ENCODE measurements around the gene PKN3.

The PKN3 gene

GRCh38 chr9:128718475-128718874, 16.2 kb downstream of the PKN3 start:
- TF ChIP-seq CTCF (IDR thresholded peaks at IDR 0.05): no peak

DNA sequence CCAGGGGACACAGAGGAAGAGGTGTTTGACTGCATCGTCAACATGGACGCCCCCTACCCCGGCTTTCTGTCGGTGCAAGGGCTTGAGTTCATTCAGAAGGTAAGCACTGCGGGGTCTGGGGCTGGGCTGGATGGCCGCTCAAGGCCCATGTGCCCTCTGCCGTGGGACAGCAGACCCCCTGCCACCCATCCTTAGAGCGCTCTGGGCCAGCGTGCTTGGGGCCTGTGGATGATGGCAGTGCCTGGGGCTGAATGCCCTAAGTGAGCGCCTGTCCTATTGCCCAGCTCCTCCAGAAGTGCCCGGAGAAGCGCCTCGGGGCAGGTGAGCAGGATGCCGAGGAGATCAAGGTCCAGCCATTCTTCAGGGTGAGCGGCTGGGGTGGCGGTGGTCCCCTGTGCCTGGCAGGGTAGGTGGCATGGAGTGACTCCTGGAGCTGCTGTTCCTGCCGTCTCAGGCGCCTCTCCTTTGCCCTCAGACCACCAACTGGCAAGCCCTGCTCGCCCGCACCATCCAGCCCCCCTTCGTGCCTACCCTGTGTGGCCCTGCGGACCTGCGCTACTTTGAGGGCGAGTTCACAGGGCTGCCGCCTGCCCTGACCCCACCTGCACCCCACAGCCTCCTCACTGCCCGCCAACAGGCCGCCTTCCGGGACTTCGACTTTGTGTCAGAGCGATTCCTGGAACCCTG, 17.8 kb downstream of the PKN3 start:
- TF ChIP-seq CTCF (IDR thresholded peaks at IDR 0.05): no peak

- TF ChIP-seq CTCF (IDR thresholded peaks at IDR 0.05): no peak
Measured at GRCh38 chr9:128720841-128721486, 18.7 kb downstream of the PKN3 start.

DNA sequence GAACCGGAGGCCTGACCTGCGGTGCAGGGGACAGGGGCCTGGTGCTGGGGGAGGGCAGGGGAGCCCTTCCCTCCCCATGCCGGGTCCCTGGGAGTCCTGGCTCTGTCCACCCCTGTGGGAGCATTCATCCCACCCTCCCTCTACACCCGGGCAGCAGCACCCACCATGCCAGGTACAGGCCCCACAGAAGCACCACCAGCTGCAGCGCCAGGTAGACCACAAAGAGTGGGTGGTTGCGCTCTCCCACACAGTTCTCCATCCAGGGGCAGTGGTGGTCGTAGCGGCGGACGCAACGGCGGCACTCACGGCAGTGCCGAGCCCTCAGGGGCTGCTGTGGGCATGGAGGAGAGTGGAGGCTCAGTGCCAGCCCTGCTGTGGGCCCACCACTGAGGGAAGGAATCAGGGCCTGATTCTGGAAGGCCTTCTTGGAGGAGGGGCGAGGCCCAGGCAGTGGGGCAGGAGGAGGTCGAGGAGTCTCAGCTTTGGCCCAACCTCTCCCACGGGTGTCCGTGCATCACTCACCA, 19.2 kb downstream of the PKN3 start:
- no peak for TF ChIP-seq CTCF (IDR thresholded peaks at IDR 0.05)

- TF ChIP-seq CTCF (IDR thresholded peaks at IDR 0.05): no peak
Measured at GRCh38 chr9:128722380-128723351, 20.4 kb downstream of the PKN3 start.

GRCh38 chr9:128723352-128723865, 21.1 kb downstream of the PKN3 start:
- TF ChIP-seq CTCF (IDR thresholded peaks at IDR 0.05): no peak

All from LNCAP (cell line).